Umbilical cord (tissue), 2 donors: ENCODE measurements around the gene CDRT4. TPM values are rescaled to one million over a fixed set of nuclear protein-coding genes. Genes with fewer than 3 reads are reported as not detected.

Experiments used
- DNase-seq: peaks from one replicate; pipeline ENCODE4 v3.0.0-alpha.2; 2015; ENCODE audit warnings: low spot score
- total RNA-seq: library from RNA; depleted of rRNA; stranded (reverse); fragments of >200 nt; gene quantifications from one replicate; pipeline ENCODE4 v1.2.3, GENCODE V29; 2014; ENCODE audit warnings: low replicate concordance; ENCODE audit not compliant: insufficient read depth

Gene CDRT4
- total RNA-seq, 1 donor from 2014 or later: 1.4 TPM

GRCh38 chr17:15432807-15433611 lies 34.4 kb downstream of the CDRT4 start:
- peak; percentile 91 for DNase-seq

GRCh38 chr17:15431766-15432165 lies 35.7 kb downstream of the CDRT4 start:
- DNase-seq: no peak

GRCh38 chr17:15431196-15431595 lies 36.2 kb downstream of the CDRT4 start:
- DNase-seq: peak; percentile 98

DNA sequence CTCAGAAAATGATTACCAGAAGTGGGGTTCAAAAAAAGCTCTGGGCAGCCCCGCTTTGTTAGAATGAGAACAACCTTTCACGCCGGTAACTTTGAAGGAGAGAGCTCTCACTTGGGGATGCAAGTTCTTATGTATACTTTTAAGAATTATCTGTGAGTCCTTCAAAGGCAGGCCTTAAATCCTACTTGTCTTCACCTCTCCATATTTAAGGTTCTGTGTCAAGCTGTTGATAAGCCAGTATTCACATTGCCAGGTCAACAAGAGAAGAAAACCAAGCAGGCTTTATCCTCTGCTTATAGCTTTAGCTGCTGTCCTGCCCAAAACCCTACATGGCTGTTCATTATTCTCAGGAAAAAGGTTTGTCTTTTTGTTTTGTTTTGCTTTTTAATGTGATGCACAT lies 42.9 kb downstream of the CDRT4 start:
- DNase-seq: peak; percentile 94

DNA sequence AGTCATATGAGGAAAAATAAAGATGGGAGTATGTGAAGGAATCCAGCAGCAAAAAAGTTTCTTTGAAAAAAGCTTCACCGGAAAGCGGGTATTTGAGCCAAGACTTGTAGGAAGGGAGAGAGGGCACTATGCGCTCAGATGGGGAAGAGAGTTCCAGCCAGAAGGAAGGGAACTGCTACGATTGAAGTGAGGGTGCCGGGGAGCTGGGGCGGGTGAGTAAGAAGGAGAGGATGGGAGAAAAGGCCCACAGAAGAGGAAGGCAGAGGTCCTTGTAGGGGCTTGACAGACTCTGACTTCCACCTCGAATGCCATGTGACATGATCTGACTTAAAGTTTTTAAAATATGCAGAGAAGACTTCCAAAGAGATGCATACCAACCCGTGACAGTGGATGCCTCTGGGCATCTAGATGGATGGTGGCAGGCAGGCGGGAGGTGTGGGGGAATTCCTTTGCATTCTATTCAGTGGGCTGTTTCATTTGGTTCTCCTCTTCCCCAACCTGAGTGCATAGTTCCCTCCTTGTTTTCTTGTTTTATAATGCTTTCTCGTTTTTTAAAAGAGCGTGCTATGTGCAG lies 44.9 kb downstream of the CDRT4 start:
- no peak for DNase-seq

GRCh38 chr17:15418781-15419180 lies 48.6 kb downstream of the CDRT4 start:
- no peak for DNase-seq

GRCh38 chr17:15414532-15415306 lies 52.7 kb downstream of the CDRT4 start:
- peak; percentile 24 for DNase-seq

DNA sequence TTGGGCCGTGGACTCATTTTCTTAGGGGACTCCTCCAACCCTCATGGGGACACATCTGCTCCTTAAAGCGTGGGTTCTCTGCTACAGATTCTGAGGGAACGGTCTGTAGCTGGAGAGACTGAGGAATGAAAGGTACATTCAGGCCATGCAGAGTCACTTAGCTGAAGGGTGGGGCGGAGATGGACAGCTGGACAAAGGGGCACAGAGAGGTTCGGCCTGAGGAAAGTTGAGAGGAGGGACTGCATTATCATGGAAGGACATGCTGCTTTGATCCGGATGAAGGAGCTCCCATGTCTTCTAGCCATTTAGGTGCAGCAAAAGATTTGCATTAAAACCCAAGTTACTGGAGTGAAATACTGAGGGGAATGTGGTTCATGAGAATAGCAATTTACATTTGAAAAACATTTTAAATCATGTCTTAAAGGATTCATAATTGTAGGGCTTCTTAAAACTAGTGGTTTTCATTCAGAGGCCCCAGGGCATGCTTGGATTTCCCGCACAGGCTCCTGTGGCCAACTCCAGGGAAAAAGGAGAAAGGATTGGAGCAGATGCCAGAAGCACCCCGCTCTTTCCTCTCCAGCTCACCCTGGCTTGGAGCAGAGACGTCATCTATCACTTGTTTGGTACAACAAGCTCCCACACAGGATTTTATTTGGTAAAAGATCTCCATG lies 54.2 kb downstream of the CDRT4 start:
- no peak for DNase-seq

DNA sequence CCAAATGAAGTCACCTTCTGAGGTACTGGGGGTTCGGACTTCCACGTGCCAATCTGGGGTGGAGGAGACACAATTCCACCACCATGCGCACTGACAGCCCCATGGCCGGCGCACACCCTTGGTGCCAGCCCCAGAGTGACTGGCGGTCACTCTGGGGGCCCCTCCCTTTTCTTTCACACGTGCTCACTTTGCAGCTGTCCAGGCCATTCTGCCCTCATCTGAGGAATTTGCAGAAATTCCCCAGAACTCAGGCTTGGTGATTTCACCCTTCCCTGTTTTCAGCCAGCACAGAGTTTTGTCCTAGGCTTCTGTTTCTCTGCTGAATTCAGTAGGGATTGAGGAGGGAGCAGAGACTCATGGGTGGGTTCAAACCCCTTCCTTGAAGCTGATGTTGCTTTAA lies 54.8 kb downstream of the CDRT4 start:
- DNase-seq: no peak

GRCh38 chr17:15411384-15412198 lies 55.8 kb downstream of the CDRT4 start:
- DNase-seq: peak; percentile 97

DNA sequence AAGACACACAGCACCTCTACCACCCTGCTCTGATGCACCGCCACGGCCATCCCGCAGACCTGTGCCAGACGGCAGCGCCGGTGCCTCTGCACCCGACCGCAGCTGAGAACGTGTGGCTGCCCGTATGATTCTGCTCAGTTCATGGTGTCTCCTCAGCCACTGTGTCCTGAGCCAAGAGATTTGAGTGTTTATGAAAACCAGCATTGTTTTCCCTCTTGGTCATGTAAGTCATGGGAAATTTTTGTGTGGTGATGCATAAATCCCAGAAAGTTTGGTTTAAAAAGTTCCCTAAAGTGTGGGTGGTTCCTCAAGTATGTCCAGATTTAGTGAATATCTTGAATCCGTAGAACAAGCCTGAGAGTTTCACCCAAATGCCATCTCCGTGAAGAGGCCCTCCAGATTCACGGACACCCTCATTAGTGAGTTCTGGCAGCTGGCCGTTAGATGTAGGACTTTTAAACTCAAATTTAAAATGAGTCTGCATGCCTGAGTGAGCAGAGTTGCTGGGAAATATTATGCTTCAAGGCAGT lies 57.6 kb downstream of the CDRT4 start:
- DNase-seq: peak; percentile 88

DNA sequence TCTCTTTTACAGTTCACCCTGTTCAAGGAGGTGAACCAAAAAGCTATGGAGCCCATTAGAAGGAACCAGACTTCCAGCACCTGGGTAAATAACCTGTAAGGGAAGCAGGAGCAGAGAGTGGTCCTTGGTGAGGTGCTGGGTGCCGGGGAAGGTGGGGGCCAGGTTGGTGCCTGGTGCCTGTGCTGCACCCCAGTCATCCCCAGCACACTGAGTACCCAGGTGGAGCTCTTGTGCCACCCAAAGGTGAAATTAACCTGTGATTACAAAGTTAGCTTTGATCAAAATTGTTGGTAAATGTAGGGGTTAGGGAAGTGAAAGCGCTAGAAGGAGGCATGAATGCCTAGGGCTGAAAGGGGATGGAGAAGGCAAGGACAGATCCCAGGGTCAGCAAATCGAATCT lies 58.6 kb downstream of the CDRT4 start:
- no peak for DNase-seq

DNA sequence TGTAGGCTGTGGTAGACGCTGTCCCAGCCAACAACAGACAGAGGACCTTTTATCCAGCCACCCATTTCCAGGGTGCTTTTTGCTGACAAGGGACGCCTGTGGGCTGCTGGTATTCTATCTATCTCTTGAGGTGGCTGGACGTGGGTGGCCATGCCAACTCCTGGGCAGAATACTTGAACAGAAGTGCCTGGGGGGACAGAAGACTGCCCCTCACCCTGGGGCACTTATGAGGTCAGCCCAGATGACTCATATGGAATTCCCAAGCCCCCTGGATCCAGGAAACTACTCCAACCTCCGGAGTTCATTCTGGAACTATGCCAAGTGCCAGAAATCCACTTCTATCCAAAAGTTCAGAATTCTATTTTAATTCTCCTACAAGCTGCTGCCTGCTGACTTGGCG lies 61.3 kb downstream of the CDRT4 start:
- no peak for DNase-seq

DNA sequence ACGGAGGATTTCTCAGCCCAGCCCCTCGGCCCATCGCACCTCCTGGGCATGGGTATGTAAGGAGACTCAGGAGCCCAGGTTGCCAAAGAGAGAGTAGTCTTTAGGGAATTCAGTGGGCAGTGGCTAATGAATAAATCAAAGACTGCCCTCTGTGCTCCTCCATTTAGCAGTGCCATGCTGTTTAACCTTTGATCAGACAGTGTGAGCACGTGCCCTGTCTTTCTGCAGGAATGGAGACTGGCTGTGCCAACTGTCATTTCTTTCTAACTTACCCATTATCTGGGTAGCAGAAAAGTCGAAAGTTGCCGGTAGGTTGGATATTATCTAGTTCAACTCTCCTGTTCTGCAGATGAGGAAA lies 62.4 kb downstream of the CDRT4 start:
- no peak for DNase-seq

DNA sequence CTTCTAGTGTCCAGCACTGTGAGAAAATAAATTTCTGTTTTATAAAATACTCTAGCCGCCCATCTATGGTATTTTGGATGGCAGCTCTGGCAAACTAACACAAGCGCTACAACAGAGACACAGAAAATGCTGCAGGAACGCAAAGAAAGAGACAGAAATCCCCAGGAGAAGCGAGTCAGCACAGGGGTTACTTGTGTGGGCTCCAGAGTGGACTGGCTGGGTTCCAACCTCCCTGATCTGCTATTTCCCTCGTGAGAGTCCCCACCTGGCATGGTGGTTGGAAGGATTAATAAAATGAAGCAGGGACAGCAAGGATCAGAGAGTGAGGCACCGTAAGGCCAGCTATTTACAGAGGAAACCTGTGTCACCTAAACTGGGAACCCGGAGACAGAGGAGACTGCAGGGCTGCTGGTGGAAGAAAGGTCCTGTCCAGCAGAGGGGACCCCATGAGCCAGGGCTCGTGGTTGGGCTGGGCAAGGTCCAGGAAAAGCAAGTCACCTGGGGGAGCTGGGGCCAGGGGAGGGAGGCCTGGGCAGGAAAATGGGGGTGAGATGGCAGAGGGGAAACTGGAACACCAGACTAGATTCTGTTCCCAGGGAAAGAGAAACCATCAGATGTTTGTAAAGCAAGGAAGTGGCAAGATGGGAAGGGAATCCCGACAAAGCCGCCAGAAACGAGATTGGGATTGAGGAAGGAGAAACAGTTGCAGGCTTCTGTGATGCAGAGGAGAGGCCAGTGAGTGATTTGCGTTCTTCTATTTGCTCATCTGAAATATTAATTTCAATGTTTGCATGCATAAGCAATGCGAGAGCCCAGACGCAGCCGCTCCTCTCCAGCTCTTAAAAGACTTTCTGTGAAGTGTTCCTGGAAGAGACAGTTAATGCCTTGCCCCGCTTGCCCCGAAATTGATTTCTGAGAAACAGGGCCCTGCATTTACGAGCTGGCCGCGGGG lies 63.0 kb downstream of the CDRT4 start:
- DNase-seq: peak; percentile 43

DNA sequence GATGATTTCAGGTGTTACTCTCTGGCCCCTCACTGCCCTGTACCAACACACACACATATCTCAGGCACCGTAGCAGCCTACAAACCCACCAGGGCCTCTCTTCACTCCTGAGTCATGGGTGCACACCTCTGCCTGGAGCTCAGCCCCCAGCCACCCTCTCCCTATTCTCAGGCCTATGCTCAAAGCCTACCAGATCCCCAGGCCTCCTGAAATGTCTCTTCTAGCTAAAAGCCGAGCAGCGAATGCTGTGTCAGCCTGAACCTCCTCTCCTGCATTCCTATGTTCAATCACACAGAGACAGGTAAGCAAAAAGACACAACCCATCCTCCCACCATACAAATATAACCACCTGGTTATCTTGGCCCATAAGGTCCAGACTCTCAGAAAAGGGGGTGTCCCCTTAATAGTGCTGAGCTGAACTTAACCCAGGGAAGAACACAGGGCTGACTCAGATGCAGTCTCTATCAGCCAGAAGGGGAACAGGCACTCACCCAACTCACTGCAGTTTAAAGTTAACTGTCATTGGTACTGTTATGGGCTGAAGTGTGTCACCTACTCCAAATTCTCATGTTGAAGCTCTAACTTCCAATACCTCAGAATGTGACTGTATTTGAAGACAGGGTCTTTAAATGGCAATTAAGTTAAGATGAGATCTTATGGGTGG lies 64.0 kb downstream of the CDRT4 start:
- DNase-seq: peak; percentile 44

DNA sequence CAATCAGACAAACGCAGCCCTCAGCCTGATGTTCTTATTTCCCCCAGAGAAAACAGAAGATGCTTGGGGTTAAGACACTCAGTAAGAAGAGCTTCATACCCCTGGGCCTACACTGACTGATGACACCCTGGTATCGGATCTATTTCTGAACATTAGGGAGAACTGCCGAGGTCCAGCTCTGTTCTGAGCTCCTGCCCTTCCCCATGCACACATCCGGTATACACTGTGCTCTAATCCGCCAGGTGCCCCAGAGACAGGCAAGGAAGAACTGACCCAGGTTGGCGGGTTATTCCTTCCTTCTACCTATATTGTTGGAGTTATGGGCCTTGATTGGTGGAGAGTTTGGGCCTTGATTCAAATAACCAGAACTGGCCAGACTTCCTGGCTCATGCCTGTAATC lies 68.0 kb downstream of the CDRT4 start:
- DNase-seq: no peak

- peak; percentile 67 for DNase-seq
Measured at GRCh38 chr17:15398736-15399331, 68.6 kb downstream of the CDRT4 start.

GRCh38 chr17:15398291-15398690 lies 69.1 kb downstream of the CDRT4 start:
- DNase-seq: peak; percentile 40
